Skeletal muscle tissue (tissue), 4 donors: ENCODE measurements around the gene ACP7. TPM values are rescaled to one million over a fixed set of nuclear protein-coding genes. Genes with fewer than 3 reads are reported as not detected.

Source experiments
- H3K27ac ChIP-seq: one replicate; pipeline ENCODE4 v1.7.0; 2013; ENCODE audit warnings: mild to moderate bottlenecking, low read depth, low read length, inconsistent platforms
- H3K27me3 ChIP-seq, 3 donors: one replicate each; pipeline ENCODE4 v1.7.0; 2013; ENCODE audit warnings: low read length in 3 of 3; ENCODE audit not compliant: control insufficient read depth in 3 of 3, insufficient read depth in 3 of 3
- H3K36me3 ChIP-seq, 3 donors: one replicate each; pipeline ENCODE4 v1.7.0; 2013; ENCODE audit warnings: low read length in 3 of 3; ENCODE audit not compliant: control insufficient read depth in 3 of 3, insufficient read depth in 3 of 3
- H3K4me1 ChIP-seq, 3 donors: one replicate each; pipeline ENCODE4 v1.7.0; 2013; ENCODE audit warnings: low read length in 3 of 3, mild to moderate bottlenecking in 3 of 3; ENCODE audit not compliant: control insufficient read depth in 3 of 3, insufficient read depth in 3 of 3
- H3K4me3 ChIP-seq, 3 donors: one replicate each; pipeline ENCODE4 v1.7.0; 2013; ENCODE audit warnings: low read length in 3 of 3
- H3K9ac ChIP-seq, 3 donors: one replicate each; pipeline ENCODE4 v1.7.0; 2013; ENCODE audit warnings: low read length in 3 of 3, mild to moderate bottlenecking in 3 of 3, moderate library complexity in 2 of 3, low read depth in 1 of 3
- H3K9me3 ChIP-seq, 3 donors: one replicate each; pipeline ENCODE4 v1.7.0; 2013; ENCODE audit warnings: low read length in 3 of 3; ENCODE audit not compliant: control insufficient read depth in 3 of 3
- total RNA-seq: library from RNA; depleted of rRNA; stranded (reverse); fragments of >200 nt; gene quantifications from one replicate; pipeline ENCODE4 v1.2.3, GENCODE V29; 2014
- donor health status: Osteomylitis.

The ACP7 gene
- total RNA-seq, 1 donor from 2014 or later: not detected

DNA sequence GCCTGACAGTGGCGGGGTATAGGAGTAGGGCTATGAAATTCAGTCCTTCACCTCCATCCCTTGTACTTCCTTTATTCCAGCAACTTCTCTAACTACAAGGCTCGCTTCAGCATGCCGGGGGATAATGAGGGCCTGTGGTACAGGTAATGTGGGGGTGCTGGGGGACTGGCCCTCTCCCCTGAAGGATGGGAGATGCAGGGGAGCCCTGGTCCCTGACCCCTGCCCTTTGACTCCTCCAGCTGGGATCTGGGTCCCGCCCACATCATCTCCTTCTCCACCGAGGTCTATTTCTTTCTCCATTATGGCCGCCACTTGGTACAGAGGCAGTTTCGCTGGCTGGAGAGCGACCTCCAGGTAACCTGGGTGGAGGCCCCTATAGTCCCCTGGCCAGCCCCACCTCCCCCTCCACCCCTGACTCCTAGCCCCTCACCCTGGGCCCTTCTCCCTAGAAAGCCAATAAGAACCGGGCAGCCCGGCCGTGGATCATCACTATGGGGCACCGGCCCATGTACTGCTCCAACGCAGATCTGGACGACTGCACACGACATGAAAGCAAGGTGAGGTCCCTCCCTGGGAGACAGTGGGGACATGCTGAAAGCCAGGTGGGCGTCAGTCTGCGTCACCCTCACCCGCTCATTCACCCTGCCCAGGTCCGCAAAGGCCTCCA lies 16.5 kb downstream of the ACP7 start:
- peaks cover 15 to 38% (median 27%) of the 10 kb centered on the region in 3 donors for H3K27me3 ChIP-seq
- no peaks in the 10 kb centered on the region for H3K36me3 ChIP-seq
- H3K9ac ChIP-seq: no peak overlapping the region
- no peak overlapping the region for H3K4me3 ChIP-seq
- H3K4me1 ChIP-seq: no peaks in the 10 kb centered on the region
- no peaks in the 10 kb centered on the region for H3K9me3 ChIP-seq
- H3K27ac ChIP-seq: no peak overlapping the region

- H3K9me3 ChIP-seq: no peaks in the 10 kb centered on the region
- no peak overlapping the region for H3K9ac ChIP-seq
- H3K36me3 ChIP-seq: no peaks in the 10 kb centered on the region
- H3K4me3 ChIP-seq: no peak overlapping the region
- H3K27me3 ChIP-seq: peaks cover 15 to 28% (median 25%) of the 10 kb centered on the region in 3 donors
- H3K27ac ChIP-seq: no peak overlapping the region
- no peaks in the 10 kb centered on the region for H3K4me1 ChIP-seq
Measured at GRCh38 chr19:39103151-39103550, 19.0 kb downstream of the ACP7 start.

DNA sequence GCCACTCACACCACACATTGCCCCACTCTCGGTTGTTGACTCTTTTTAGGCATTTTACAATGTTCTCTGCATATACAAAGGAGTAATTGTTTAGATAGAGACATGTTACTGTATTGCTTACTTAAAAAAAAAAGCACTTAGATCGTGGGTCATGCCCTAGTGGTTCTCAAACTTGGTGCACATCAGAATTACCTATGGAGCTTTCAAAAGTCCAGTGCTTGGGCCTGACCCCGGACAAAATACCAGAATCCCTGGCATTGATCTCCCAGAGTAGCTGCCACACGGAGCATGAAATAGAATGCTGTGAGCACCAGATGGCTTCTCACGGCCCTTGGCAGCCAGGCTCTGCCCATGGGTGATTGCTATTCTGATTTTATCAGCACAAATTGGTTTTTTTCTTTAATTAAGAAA lies 20.0 kb downstream of the ACP7 start:
- peaks cover 9 to 21% (median 20%) of the 10 kb centered on the region in 3 donors for H3K27me3 ChIP-seq
- H3K4me1 ChIP-seq: no peaks in the 10 kb centered on the region

DNA sequence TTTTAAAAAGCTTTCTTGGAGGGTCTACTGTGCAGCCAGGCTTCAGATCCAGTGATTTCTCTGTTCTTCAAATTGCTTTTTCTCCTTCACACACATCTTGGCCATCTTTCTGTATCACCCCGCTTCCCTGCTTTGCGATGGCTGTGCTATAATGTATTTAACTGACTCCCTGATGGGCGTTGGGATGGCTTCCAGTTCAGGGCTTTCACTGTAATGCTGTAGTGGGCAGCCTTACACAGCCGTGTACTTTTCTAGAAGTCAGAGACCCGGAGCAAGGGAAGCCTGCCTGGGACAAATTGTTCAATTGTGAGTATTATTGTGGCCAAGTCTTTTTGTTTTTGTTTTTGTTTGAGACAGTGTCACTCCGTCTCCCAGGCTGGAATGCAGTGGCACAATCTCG lies 22.0 kb downstream of the ACP7 start:
- no peak overlapping the region for H3K27ac ChIP-seq
- no peaks in the 10 kb centered on the region for H3K4me1 ChIP-seq
- H3K27me3 ChIP-seq: peaks cover 4 to 22% (median 17%) of the 10 kb centered on the region in 3 donors
- no peak overlapping the region for H3K9ac ChIP-seq
- no peaks in the 10 kb centered on the region for H3K36me3 ChIP-seq
- no peaks in the 10 kb centered on the region for H3K9me3 ChIP-seq
- H3K4me3 ChIP-seq: no peak overlapping the region

More for the DNA sequence above, 20.0 kb downstream of the ACP7 start:
- Histone ChIP-seq H3K9ac (no peak overlapping the region), H3K36me3 (no peaks in the 10 kb centered on the region), H3K9me3 (no peaks in the 10 kb centered on the region), H3K27ac (no peak overlapping the region), H3K4me3 (no peak overlapping the region)

GRCh38 chr19:39109641-39110040 lies 25.5 kb downstream of the ACP7 start:
- Histone ChIP-seq H3K4me1 (no peaks in the 10 kb centered on the region), H3K4me3 (no peak overlapping the region), H3K9me3 (no peaks in the 10 kb centered on the region), H3K27me3 (peaks cover 10 to 30% (median 25%) of the 10 kb centered on the region in 3 donors), H3K9ac (no peak overlapping the region), H3K36me3 (no peaks in the 10 kb centered on the region), H3K27ac (no peak overlapping the region)

GRCh38 chr19:39110263-39110967 lies 26.2 kb downstream of the ACP7 start:
- Histone ChIP-seq H3K4me3 (no peak overlapping the region), H3K9ac (no peak overlapping the region), H3K36me3 (no peaks in the 10 kb centered on the region), H3K27ac (no peak overlapping the region), H3K4me1 (no peaks in the 10 kb centered on the region), H3K27me3 (peaks cover 10 to 32% (median 25%) of the 10 kb centered on the region in 3 donors), H3K9me3 (no peaks in the 10 kb centered on the region)

GRCh38 chr19:39111593-39112199 lies 27.5 kb downstream of the ACP7 start:
- Histone ChIP-seq H3K27me3 (peaks cover 10 to 31% (median 25%) of the 10 kb centered on the region in 3 donors), H3K9ac (no peak overlapping the region), H3K4me3 (no peak overlapping the region), H3K4me1 (no peaks in the 10 kb centered on the region), H3K36me3 (no peaks in the 10 kb centered on the region), H3K9me3 (no peaks in the 10 kb centered on the region), H3K27ac (no peak overlapping the region)

GRCh38 chr19:39112338-39112890 lies 28.2 kb downstream of the ACP7 start:
- peaks cover 10 to 28% (median 25%) of the 10 kb centered on the region in 3 donors for H3K27me3 ChIP-seq
- no peak overlapping the region for H3K4me3 ChIP-seq
- no peaks in the 10 kb centered on the region for H3K9me3 ChIP-seq
- no peak overlapping the region for H3K9ac ChIP-seq
- no peaks in the 10 kb centered on the region for H3K36me3 ChIP-seq
- no peak overlapping the region for H3K27ac ChIP-seq
- H3K4me1 ChIP-seq: no peaks in the 10 kb centered on the region

DNA sequence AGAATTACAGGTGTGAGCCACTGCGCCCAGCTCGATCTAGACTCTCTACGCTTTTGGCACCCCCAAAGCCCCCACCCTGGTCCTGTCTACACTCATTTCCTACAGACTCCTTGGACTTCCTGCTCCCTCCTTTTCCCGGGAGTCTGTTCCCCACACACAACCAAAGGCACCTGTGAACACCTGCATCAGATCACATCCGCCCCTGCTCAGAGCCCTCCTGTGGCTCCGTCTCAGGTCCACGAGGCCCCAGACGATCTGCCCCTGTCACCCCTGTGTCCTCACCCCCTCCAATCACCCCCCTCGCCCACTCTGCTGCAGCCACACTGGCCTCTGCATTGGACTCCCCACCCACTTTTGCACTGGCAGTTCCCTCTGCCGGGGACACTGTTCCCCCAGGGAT lies 29.0 kb downstream of the ACP7 start:
- no peak overlapping the region for H3K9ac ChIP-seq
- no peak overlapping the region for H3K27ac ChIP-seq
- peaks cover 10 to 28% (median 25%) of the 10 kb centered on the region in 3 donors for H3K27me3 ChIP-seq
- H3K9me3 ChIP-seq: no peaks in the 10 kb centered on the region
- H3K4me3 ChIP-seq: no peak overlapping the region
- H3K4me1 ChIP-seq: no peaks in the 10 kb centered on the region
- no peaks in the 10 kb centered on the region for H3K36me3 ChIP-seq
